IMR-90 (cell line): ENCODE data around the gene PIGM. TPM values are rescaled to one million over a fixed set of nuclear protein-coding genes. Genes with fewer than 3 reads are reported as not detected.

Experiments
- ATAC-seq: fragments of 200-7000 bp; cut with Tn5 transposase; 2 replicates; pipeline ENCODE4 v1.9.1; 2020; ENCODE audit warnings: low read depth, mild to moderate bottlenecking, moderate library complexity
- BruUV-seq: library from RNA; stranded (reverse); fragments of 400-500 nt; replicated peaks from 2 replicates; lab custom pipeline; 2021; lab: Mats Ljungman, UMichigan
- CTCF ChIA-PET: fragments of 300-600 bp; formaldehyde crosslinking; extraction: SDS; loops from one replicate; lab custom pipeline; 2021; ENCODE audit warnings: antibody characterized with exemption; lab: Yijun Ruan, JAX
- POLR2A ChIA-PET: fragments of 300-600 bp; sonication (Branson Sonifier 250); formaldehyde crosslinking; loops from one replicate; lab custom pipeline; 2022; ENCODE audit warnings: antibody characterized with exemption; ENCODE audit not compliant: unreplicated experiment; lab: Charles Lee
- DNase-seq: peaks from one replicate; pipeline ENCODE4 v3.0.0; 2013
- H2AFZ ChIP-seq: replicated peaks from 2 replicates; pipeline ENCODE3; 2013; ENCODE audit warnings: low read length, mild to moderate bottlenecking; ENCODE audit not compliant: poor library complexity
- H2AK5ac ChIP-seq: 2 replicates; pipeline ENCODE4 v1.6.1; 2013; ENCODE audit warnings: low read depth, low read length, inconsistent platforms
- H2AK9ac ChIP-seq: replicated peaks from 2 replicates; pipeline ENCODE3; 2013; ENCODE audit warnings: mild to moderate bottlenecking, low read depth, low read length, moderate library complexity; ENCODE audit not compliant: poor library complexity
- H2BK120ac ChIP-seq: 2 replicates; pipeline ENCODE4 v1.6.1; 2013; ENCODE audit warnings: low read depth, low read length, inconsistent platforms
- H2BK15ac ChIP-seq: 3 replicates; pipeline ENCODE4 v1.6.1; 2013; ENCODE audit warnings: low read depth, low read length, inconsistent platforms
- H2BK20ac ChIP-seq: 2 replicates; pipeline ENCODE4 v1.6.1; 2013; ENCODE audit warnings: low read depth, mild to moderate bottlenecking, inconsistent platforms, low read length, moderate library complexity
- H2BK5ac ChIP-seq: 2 replicates; pipeline ENCODE4 v1.6.1; 2013; ENCODE audit warnings: mild to moderate bottlenecking, low read depth, low read length, inconsistent platforms; ENCODE audit not compliant: poor library complexity, severe bottlenecking
- H3K14ac ChIP-seq: replicated peaks from 2 replicates; pipeline ENCODE4 v1.6.1; 2013; ENCODE audit warnings: low read depth, low read length, inconsistent platforms
- H3K18ac ChIP-seq: 2 replicates; pipeline ENCODE4 v1.6.1; 2013; ENCODE audit warnings: low read depth, low read length, control low read depth
- H3K23ac ChIP-seq: 2 replicates; pipeline ENCODE4 v1.6.1; 2013; ENCODE audit warnings: low read depth, low read length, inconsistent platforms
- H3K27ac ChIP-seq: 2 replicates; pipeline ENCODE4 v1.5.1; 2013; ENCODE audit warnings: mild to moderate bottlenecking, control low read depth, low read length; ENCODE audit not compliant: insufficient read depth
- H3K27me3 ChIP-seq: 2 replicates; pipeline ENCODE4 v1.6.1; 2013; ENCODE audit warnings: low read length; ENCODE audit not compliant: control insufficient read depth, insufficient read depth
- H3K36me3 ChIP-seq: 2 replicates; pipeline ENCODE4 v1.6.1; 2013; ENCODE audit warnings: low read length, mixed read lengths; ENCODE audit not compliant: control insufficient read depth, insufficient read depth
- H3K4ac ChIP-seq: 2 replicates; pipeline ENCODE4 v1.6.1; 2013; ENCODE audit warnings: low read depth, low read length, inconsistent platforms
- H3K4me1 ChIP-seq: 2 replicates; pipeline ENCODE4 v1.6.1; 2013; ENCODE audit warnings: low read length, mixed read lengths; ENCODE audit not compliant: control insufficient read depth, insufficient read depth
- H3K4me2 ChIP-seq: 2 replicates; pipeline ENCODE4 v1.6.1; 2013; ENCODE audit warnings: low read depth, mild to moderate bottlenecking, control low read depth, low read length, moderate library complexity
- H3K4me3 ChIP-seq: 2 replicates; pipeline ENCODE4 v1.5.1; 2013; ENCODE audit warnings: low read depth, mild to moderate bottlenecking, control low read depth, low read length, moderate library complexity; ENCODE audit not compliant: insufficient read depth
- H3K56ac ChIP-seq: 2 replicates; pipeline ENCODE4 v1.6.1; 2013; ENCODE audit warnings: low read length, inconsistent platforms; ENCODE audit not compliant: insufficient read depth; ENCODE audit errors: extremely low read depth
- H3K79me1 ChIP-seq, 2 experiments: 2 replicates each; pipeline ENCODE4 v1.6.1; 2013; ENCODE audit warnings: low read length in 2 of 2, inconsistent platforms in 1 of 2, low read depth in 1 of 2
- H3K9ac ChIP-seq: 2 replicates; pipeline ENCODE4 v1.6.1; 2013; ENCODE audit warnings: low read depth, low read length, control low read depth
- H3K9me1 ChIP-seq: 2 replicates; pipeline ENCODE4 v1.6.1; 2013; ENCODE audit warnings: low read length, inconsistent platforms; ENCODE audit not compliant: insufficient read depth
- H3K9me3 ChIP-seq: 2 replicates; pipeline ENCODE4 v1.6.1; 2013; ENCODE audit warnings: low read length; ENCODE audit not compliant: control insufficient read depth, insufficient read depth
- H4K20me1 ChIP-seq: 2 replicates; pipeline ENCODE4 v1.6.1; 2013; ENCODE audit warnings: low read length, inconsistent platforms; ENCODE audit not compliant: insufficient read depth
- H4K5ac ChIP-seq: 2 replicates; pipeline ENCODE4 v1.6.1; 2013; ENCODE audit warnings: mild to moderate bottlenecking, low read depth, low read length, control low read depth
- H4K8ac ChIP-seq, 2 experiments: 2 replicates each; pipeline ENCODE4 v1.6.1; 2013; ENCODE audit warnings: low read depth in 2 of 2, low read length in 2 of 2, control low read depth in 1 of 2, inconsistent platforms in 1 of 2
- H4K91ac ChIP-seq: 2 replicates; pipeline ENCODE4 v1.6.1; 2013; ENCODE audit warnings: low read depth, low read length, inconsistent platforms; ENCODE audit not compliant: insufficient read depth
- BHLHE40 ChIP-seq: fragments of 150-350 bp; IDR thresholded peaks from 2 replicates; pipeline ENCODE4 v1.6.1; 2016; ENCODE audit warnings: mild to moderate bottlenecking, low read depth, low read length
- MAZ ChIP-seq: IDR thresholded peaks from 2 replicates; pipeline ENCODE4 v1.6.1; 2012; ENCODE audit warnings: low read depth, mild to moderate bottlenecking, low read length, improper control_type of control experiment, moderate library complexity, borderline replicate concordance
- POLR2A ChIP-seq: IDR thresholded peaks from 2 replicates; pipeline ENCODE4 v1.6.1; 2012; ENCODE audit warnings: mild to moderate bottlenecking, low read depth, low read length
- WGBS, 2 experiments: methylation state at CpG; one replicate each; pipeline versions ENCODE4 v1.1.5 to v1.1.7; 2013; ENCODE audit warnings: missing lambda C conversion rate in 2 of 2; ENCODE audit not compliant: insufficient read length in 1 of 2; ENCODE audit errors: extremely low coverage in 2 of 2; 5-methylcytosine and 5-hydroxymethylcytosine counted together
- dilution Hi-C: fragments of 300-500 bp; cut with HindIII; formaldehyde crosslinking; loops from one replicate; pipeline ENCODE4 v1.14.3; 2018; ENCODE audit warnings: low sequenced_read_pairs; ENCODE audit not compliant: unreplicated experiment
- in situ Hi-C: fragments of 300-500 bp; cut with MboI; formaldehyde crosslinking; loops from 3 replicates; pipeline ENCODE4 v1.14.3; 2019; ENCODE audit warnings: low sequenced_read_pairs, inconsistent platforms, mixed read lengths
- intact Hi-C: fragments of 100-400 bp; cut with micrococcal nuclease; formaldehyde crosslinking; loops from 2 replicates; pipeline ENCODE4 v1.10.0; 2022
- polyA plus RNA-seq, 3 experiments: library from polyadenylated mRNA; depleted of rRNA; stranded (reverse); fragments of >200 nt; gene quantifications; 2 replicates each; pipeline ENCODE4 v1.2.3, GENCODE V29; 2012; ENCODE audit warnings: low replicate concordance in 1 of 3
- total RNA-seq: library from RNA; depleted of rRNA; stranded (reverse); fragments of >200 nt; gene quantifications from 2 replicates; pipeline ENCODE4 v1.2.3, GENCODE V29; 2012

PIGM gene
- total and polyA plus RNA-seq, 2 of the 4 experiments (the other 2 are of a cell fraction): 2.9 TPM

DNA sequence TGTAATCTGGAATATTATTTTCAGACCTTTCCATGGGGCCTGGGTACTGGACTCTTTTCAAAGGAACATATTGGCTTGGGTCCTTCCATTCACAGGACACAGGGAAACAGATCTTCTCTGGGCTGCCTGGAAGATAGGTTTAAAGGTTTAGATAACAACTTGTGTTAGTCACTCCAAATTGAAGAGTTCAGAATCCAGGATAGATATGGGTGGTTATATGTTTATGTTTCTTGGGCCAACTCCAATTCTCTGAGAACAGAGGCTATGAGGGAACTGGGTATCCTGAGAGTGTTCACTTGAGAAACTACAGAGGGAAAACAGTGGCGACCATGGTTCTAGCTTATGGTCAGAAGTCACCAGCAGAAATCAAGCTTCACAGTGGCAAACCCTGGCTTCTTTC is 8.7 kb upstream of the PIGM start:
- in situ Hi-C loops (no loop called here), intact Hi-C loops (no loop called here), dilution Hi-C loops (no loop called here)
- Histone ChIP-seq H3K56ac (no peak overlapping the region), H3K79me1 (no peaks in the 10 kb centered on the region), H3K9me1 (no peaks in the 10 kb centered on the region), H3K9me3 (no peaks in the 10 kb centered on the region), H2BK20ac (no peak overlapping the region), H4K20me1 (no peaks in the 10 kb centered on the region), H3K27me3 (peaks cover 22% of the 10 kb centered on the region), H3K23ac (no peak overlapping the region), H2AFZ (no peak overlapping the region), H2AK9ac (no peak overlapping the region), H3K18ac (no peak overlapping the region), H2AK5ac (no peak overlapping the region), H3K4me1 (no peaks in the 10 kb centered on the region), H4K8ac (no peak overlapping the region), H2BK120ac (no peak overlapping the region), H3K4ac (no peak overlapping the region), H2BK5ac (no peak overlapping the region), H3K9ac (no peak overlapping the region), H3K14ac (no peak overlapping the region), H3K36me3 (no peaks in the 10 kb centered on the region), H3K4me3 (no peak overlapping the region), H3K4me2 (no peak overlapping the region), H3K27ac (no peak overlapping the region), H4K91ac (no peak overlapping the region), H4K5ac (no peak overlapping the region), H2BK15ac (no peak overlapping the region)
- ATAC-seq: peak; percentile 59
- BruUV-seq: no TSS peak
- DNase-seq: peak; percentile 56
- no CpG with 5 or more reads among the region's 1 CpG for WGBS, 2 experiments
- CTCF ChIA-PET: no interaction called here
- POLR2A ChIA-PET: no interaction called here
- TF ChIP-seq POLR2A: no peak
- TF ChIP-seq MAZ: no peak
- TF ChIP-seq BHLHE40: no peak
